Liver (tissue), 9 donors: Measurements from ENCODE around the gene PRPS1L1. TPM values are rescaled to one million over a fixed set of nuclear protein-coding genes. Genes with fewer than 3 reads are reported as not detected.

Source experiments
- DNase-seq: peaks from one replicate; pipeline ENCODE4 v3.0.0-alpha.2; 2017; ENCODE audit warnings: low spot score
- H3K27ac ChIP-seq, 2 donors: one replicate each; pipeline ENCODE4 v1.7.0; 2013; ENCODE audit warnings: inconsistent platforms in 2 of 2, low read length in 2 of 2, control low read depth in 1 of 2, low read depth in 1 of 2, mild to moderate bottlenecking in 1 of 2
- H3K27me3 ChIP-seq, 4 donors: one replicate each; pipeline versions ENCODE4 v1.6.1 to v1.7.0; 2013; ENCODE audit warnings: low read length in 3 of 4, inconsistent platforms in 1 of 4, mild to moderate bottlenecking in 1 of 4, moderate library complexity in 1 of 4; ENCODE audit not compliant: control insufficient read depth in 4 of 4, insufficient read depth in 4 of 4
- H3K36me3 ChIP-seq, 4 donors: one replicate each; pipeline versions ENCODE4 v1.6.1 to v1.7.0; 2013; ENCODE audit warnings: low read length in 3 of 4, mild to moderate bottlenecking in 3 of 4, low read depth in 1 of 4, moderate library complexity in 1 of 4; ENCODE audit not compliant: control insufficient read depth in 4 of 4, insufficient read depth in 3 of 4
- H3K4me1 ChIP-seq, 4 donors: one replicate each; pipeline versions ENCODE4 v1.6.1 to v1.7.0; 2013; ENCODE audit warnings: low read length in 3 of 4, mild to moderate bottlenecking in 3 of 4, moderate library complexity in 1 of 4; ENCODE audit not compliant: control insufficient read depth in 4 of 4, insufficient read depth in 4 of 4
- H3K4me3 ChIP-seq, 3 donors: one replicate each; pipeline versions ENCODE4 v1.6.1 to v1.7.0; 2013; ENCODE audit warnings: low read length in 3 of 3, control low read depth in 1 of 3, low read depth in 1 of 3, mild to moderate bottlenecking in 1 of 3
- H3K9ac ChIP-seq, 2 donors: one replicate each; pipeline ENCODE4 v1.7.0; 2013; ENCODE audit warnings: low read length in 2 of 2, mild to moderate bottlenecking in 2 of 2, moderate library complexity in 2 of 2, control low read depth in 1 of 2, low read depth in 1 of 2
- H3K9me3 ChIP-seq, 4 donors: one replicate each; pipeline versions ENCODE4 v1.6.1 to v1.7.0; 2013; ENCODE audit warnings: low read length in 3 of 4; ENCODE audit not compliant: control insufficient read depth in 4 of 4
- ATF3 ChIP-seq: IDR thresholded peaks from 2 replicates; pipeline ENCODE4 v1.6.1; 2016; ENCODE audit warnings: antibody characterized with exemption
- CTCF ChIP-seq: fragments of 150-350 bp; IDR thresholded peaks from 2 replicates; pipeline ENCODE4 v1.5.1; 2017; ENCODE audit warnings: improper control_type of control experiment, low read depth, low read length; ENCODE audit not compliant: missing input control
- EGR1 ChIP-seq, 2 donors: IDR thresholded peaks; 2 replicates each; pipeline ENCODE4 v1.6.1; 2016 to 2018; ENCODE audit warnings: antibody characterized with exemption in 2 of 2, low read depth in 2 of 2
- FOXA1 ChIP-seq: IDR thresholded peaks from 2 replicates; pipeline ENCODE4 v1.6.1; 2016; ENCODE audit warnings: antibody characterized with exemption
- FOXA2 ChIP-seq: IDR thresholded peaks from 2 replicates; pipeline ENCODE4 v1.6.1; 2016; ENCODE audit warnings: antibody characterized with exemption
- GABPA ChIP-seq, 2 donors: IDR thresholded peaks in 1 of 2; conservative IDR thresholded peaks in 1 of 2; 2 replicates each; pipeline ENCODE4 v1.6.1; 2016; ENCODE audit warnings: antibody characterized with exemption in 2 of 2, mild to moderate bottlenecking in 1 of 2, moderate library complexity in 1 of 2
- HNF4A ChIP-seq, 2 donors: conservative IDR thresholded peaks; 2 replicates each; pipeline ENCODE4 v1.6.1; 2016; ENCODE audit warnings: antibody characterized with exemption in 2 of 2, mild to moderate bottlenecking in 2 of 2
- HNF4G ChIP-seq: IDR thresholded peaks from 2 replicates; pipeline ENCODE4 v1.6.1; 2016; ENCODE audit warnings: antibody characterized with exemption
- JUND ChIP-seq, 2 donors: IDR thresholded peaks; 2 replicates each; pipeline ENCODE4 v1.6.1; 2016; ENCODE audit warnings: antibody characterized with exemption in 2 of 2
- MAX ChIP-seq: IDR thresholded peaks from 2 replicates; pipeline ENCODE4 v1.6.1; 2016; ENCODE audit warnings: antibody characterized with exemption
- NR2F2 ChIP-seq: IDR thresholded peaks from 2 replicates; pipeline ENCODE4 v1.6.1; 2016; ENCODE audit warnings: antibody characterized with exemption
- RAD21 ChIP-seq, 2 donors: IDR thresholded peaks; 2 replicates each; pipeline ENCODE4 v1.6.1; 2016; ENCODE audit warnings: antibody characterized with exemption in 2 of 2, mild to moderate bottlenecking in 2 of 2
- REST ChIP-seq: IDR thresholded peaks from 2 replicates; pipeline ENCODE4 v1.6.1; 2016; ENCODE audit warnings: antibody characterized with exemption, mild to moderate bottlenecking
- RXRA ChIP-seq, 2 donors: IDR thresholded peaks; 2 replicates each; pipeline ENCODE4 v1.6.1; 2017 to 2018; ENCODE audit warnings: antibody characterized with exemption in 2 of 2, mild to moderate bottlenecking in 1 of 2
- SP1 ChIP-seq: IDR thresholded peaks from 2 replicates; pipeline ENCODE4 v1.6.1; 2018; ENCODE audit warnings: antibody characterized with exemption, mild to moderate bottlenecking
- TAF1 ChIP-seq: conservative IDR thresholded peaks from 2 replicates; pipeline ENCODE4 v1.6.1; 2016; ENCODE audit warnings: antibody characterized with exemption, mild to moderate bottlenecking
- YY1 ChIP-seq: IDR thresholded peaks from 2 replicates; pipeline ENCODE4 v1.6.1; 2016; ENCODE audit warnings: antibody characterized with exemption, mild to moderate bottlenecking
- WGBS: extraction: QIAGEN DNeasy Blood & Tissue Kit; methylation state at CpG from one replicate; pipeline ENCODE4 v1.1.7; 2013; 5-methylcytosine and 5-hydroxymethylcytosine counted together
- polyA plus RNA-seq, 2 donors: library from polyadenylated mRNA; stranded (reverse) in 1 of 2; unstranded in 1 of 2; fragments of 200-250 nt in 1 of 2; fragments of >200 nt in 1 of 2; fragmentation: Nextera tagmentation in 1 of 2; extraction: Ambion mirVana in 1 of 2; gene quantifications; one replicate each; pipeline versions ENCODE4 v1.2.1 to v1.2.3, GENCODE V29; 2013 to 2015
- total RNA-seq, 2 donors: library from RNA; depleted of rRNA; stranded (reverse); fragments of >200 nt; gene quantifications; one replicate each; pipeline ENCODE4 v1.2.3, GENCODE V29; 2014
- TF ChIP-seq, protein P1 (sequence below): IDR thresholded peaks from 2 replicates; pipeline ENCODE4 v1.6.1; 2016; ENCODE audit warnings: antibody characterized with exemption
- donor health status: healthy.
- donor health status: healthy.
- donor health status: healthy.
- donor health status: healthy.
- donor health status: healthy.

PRPS1L1 gene
- total and polyA plus RNA-seq, 4 donors, result not detected

GRCh38 chr7:17994079-17994850 lies 33.4 kb downstream of the PRPS1L1 start:
- no peak overlapping the region for H3K27ac ChIP-seq
- 80% methylated on average over 5 of the region's 5 CpGs for WGBS
- H3K9me3 ChIP-seq, result peaks cover 0 to 6% (median 3%) of the 10 kb centered on the region in 4 donors
- H3K9ac ChIP-seq, result no peak overlapping the region
- no peak overlapping the region for H3K4me3 ChIP-seq
- no peaks in the 10 kb centered on the region for H3K36me3 ChIP-seq
- no peaks in the 10 kb centered on the region for H3K27me3 ChIP-seq
- DNase-seq, result no peak
- TF ChIP-seq, protein P1, sequence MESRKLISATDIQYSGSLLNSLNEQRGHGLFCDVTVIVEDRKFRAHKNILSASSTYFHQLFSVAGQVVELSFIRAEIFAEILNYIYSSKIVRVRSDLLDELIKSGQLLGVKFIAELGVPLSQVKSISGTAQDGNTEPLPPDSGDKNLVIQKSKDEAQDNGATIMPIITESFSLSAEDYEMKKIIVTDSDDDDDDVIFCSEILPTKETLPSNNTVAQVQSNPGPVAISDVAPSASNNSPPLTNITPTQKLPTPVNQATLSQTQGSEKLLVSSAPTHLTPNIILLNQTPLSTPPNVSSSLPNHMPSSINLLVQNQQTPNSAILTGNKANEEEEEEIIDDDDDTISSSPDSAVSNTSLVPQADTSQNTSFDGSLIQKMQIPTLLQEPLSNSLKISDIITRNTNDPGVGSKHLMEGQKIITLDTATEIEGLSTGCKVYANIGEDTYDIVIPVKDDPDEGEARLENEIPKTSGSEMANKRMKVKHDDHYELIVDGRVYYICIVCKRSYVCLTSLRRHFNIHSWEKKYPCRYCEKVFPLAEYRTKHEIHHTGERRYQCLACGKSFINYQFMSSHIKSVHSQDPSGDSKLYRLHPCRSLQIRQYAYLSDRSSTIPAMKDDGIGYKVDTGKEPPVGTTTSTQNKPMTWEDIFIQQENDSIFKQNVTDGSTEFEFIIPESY, result no peak
- TF ChIP-seq JUND (IDR thresholded peaks at IDR 0.05), result no peak
- no peak for TF ChIP-seq RAD21 (IDR thresholded peaks at IDR 0.05)
- TF ChIP-seq RXRA (IDR thresholded peaks at IDR 0.05), result no peak
- TF ChIP-seq SP1, result no peak
- TF ChIP-seq FOXA1, result no peak
- TF ChIP-seq HNF4A (conservative IDR thresholded peaks at IDR 0.05), result no peak
- TF ChIP-seq NR2F2, result no peak
- TF ChIP-seq TAF1, result no peak
- TF ChIP-seq MAX, result no peak
- TF ChIP-seq HNF4G, result no peak
- no peak for TF ChIP-seq ATF3
- no peak for TF ChIP-seq CTCF
- no peak for TF ChIP-seq FOXA2
- TF ChIP-seq EGR1 (IDR thresholded peaks at IDR 0.05; ENCODE audit: low read depth in 2 of 2), result no peak
- TF ChIP-seq YY1, result no peak
- no peak for TF ChIP-seq GABPA (IDR thresholded peaks at IDR 0.05 in 1 of 2, conservative IDR thresholded peaks at IDR 0.05 in 1 of 2)
- no peak for TF ChIP-seq REST
- H3K4me1 ChIP-seq, result no peaks in the 10 kb centered on the region
